Ammon's horn (tissue), 1 donor: Measurements from ENCODE around the gene EED.
"Not testable (repeated sequence)": the region's sequence is repeated elsewhere in the genome, so short reads cannot be mapped to it uniquely, and the experiment has no call there.

Experiments used
- DNase-seq: peaks from one replicate; pipeline ENCODE4 v3.0.0-alpha.2; 2016; ENCODE audit warnings: low spot score

The EED gene

DNA sequence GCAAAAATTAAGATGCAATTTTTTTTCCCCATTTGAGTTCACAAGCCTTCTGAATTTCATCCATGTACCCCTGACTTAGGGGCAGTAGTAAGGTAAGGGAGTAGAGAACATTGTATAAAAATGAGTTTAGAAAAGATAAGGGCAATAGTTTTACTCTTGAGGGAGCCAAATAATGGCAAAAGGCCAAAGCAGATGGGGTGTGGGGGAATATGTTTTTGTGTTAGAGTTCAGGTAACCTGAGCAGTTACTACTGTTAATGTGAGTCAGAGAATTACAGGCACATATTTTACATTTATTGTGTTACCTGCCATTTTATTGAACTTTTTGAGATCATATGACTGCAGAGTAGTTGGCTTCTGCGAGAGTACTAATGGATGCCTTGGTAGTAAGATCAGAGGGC lies 3.1 kb downstream of the EED start:
- no peak for DNase-seq

DNA sequence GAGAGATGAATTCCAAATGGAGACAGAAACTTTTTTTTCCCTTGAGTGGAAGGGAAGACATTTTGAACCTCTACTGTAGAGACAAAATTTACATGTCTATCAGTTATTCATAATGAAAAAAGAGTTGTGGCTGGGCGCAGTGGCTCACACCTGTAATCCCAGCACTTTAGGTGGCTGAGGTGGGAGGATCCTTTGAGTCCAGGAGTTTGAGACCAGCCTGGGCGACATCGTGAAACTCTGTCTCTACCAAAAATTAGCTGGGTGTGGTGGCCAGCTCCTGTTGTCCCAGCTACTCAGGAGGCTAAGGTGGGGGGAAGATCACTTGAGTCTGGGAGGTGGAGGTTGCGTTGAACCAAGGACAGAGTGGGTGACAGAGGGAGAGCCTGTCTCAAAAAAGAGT lies 4.1 kb downstream of the EED start:
- DNase-seq = no peak

DNA sequence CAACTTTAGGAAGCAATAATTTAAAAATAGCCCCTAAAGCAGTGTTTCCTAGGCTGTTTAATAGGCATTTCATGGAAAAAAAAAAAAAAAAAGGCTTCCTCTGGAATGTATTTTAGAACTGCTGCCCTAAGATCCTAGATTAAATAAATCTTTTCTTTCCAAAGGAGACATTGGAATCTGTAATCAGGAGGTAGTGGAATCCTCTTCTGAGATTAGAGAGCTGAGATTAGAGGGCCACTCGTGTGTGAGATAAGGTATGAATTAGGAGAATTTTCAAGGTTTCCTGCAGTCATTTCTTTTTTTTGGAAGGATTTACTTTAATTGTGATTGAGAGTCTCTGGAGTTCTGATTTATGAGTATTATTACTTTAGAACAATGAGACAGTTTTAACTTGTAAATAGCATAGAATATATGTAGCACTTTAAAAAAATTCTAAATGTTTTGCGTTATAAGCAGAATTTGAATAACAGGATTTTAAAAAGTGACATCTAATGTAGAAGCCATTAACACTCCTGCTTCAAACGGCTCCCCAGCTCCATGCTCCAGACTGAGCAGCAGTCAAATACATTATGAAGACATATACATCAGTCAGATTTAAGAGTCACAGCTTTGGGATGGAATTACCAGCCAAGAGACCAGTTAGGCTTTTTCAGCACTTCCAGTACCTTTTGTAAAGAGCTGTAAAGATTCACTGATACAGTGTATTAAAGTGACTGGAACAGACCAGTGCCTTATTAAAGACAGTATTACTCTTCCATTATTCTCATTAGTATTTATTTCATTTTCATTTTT lies 5.0 kb downstream of the EED start:
- no peak for DNase-seq

DNA sequence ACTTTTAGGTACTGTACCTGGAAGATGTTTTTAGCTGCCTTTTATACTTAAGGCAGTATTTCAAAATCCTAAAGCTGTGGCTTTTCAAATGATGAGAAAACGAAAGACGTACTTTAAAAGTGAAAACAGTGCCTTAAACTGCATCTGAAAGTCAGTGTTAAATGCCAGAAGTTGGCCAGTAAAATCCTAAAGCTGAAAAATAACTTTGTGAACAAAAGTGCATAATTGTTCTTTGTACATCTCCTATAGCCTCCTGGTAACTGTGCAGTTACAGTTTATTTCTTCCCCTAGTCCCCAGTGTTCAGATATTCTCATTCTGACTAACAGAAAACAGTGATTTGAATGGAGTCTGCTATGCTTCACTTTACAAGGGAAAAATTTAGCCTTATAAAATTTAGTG lies 6.8 kb downstream of the EED start:
- no peak for DNase-seq

DNA sequence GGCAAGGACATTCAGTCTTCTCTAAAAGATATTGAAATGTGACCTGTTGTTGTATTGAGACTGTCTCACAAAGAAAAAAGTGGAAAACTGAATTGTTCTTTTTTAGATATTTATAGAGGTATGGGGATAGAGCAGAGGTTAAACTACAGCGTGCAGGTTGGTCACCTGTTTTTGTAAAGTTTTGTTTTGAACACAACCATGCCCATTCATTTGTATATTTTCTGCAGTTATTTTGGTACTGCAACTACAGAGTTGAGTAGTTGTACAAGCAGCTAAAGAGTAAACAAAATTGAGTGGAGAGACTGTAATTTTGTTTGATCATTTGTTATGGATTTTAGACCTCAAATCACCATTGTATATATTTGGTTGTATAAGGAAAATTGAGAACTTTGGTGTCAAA lies 11.3 kb downstream of the EED start:
- DNase-seq = no peak

DNA sequence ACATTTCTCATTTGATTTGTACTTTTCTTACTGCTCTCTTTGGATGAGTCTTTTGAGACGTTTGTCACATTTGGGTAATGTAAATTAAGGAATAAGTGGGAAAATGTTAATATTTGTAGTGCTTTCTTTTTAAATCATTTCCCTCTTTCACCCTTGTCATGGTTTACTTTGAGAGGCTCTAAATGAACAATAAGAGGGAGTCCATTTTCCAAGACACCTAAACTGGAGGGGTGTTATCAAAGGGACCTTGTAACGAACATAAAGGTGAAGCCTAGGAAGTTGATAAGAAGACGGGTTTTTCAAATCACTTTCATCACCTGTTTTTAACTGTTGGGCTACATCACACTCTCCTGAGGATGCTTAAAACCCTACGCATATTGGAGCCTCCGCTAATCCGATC lies 12.1 kb downstream of the EED start:
- no peak for DNase-seq

DNA sequence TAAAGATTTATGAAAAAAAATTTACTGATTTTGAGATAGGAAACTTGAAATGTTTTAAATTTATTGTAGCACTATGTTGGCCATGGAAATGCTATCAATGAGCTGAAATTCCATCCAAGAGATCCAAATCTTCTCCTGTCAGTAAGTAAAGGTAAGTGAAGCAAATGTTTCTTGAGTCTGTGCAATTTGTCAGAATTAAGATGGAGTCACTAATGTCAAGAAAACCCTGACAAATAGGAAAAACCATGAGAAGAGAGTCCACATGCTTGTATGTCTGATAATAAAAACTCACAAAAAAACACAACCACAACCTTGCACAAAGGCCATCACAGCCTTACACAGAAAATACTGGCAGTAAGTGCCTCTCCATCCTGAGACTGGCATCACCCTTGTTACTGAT lies 12.9 kb downstream of the EED start:
- DNase-seq = no peak

DNA sequence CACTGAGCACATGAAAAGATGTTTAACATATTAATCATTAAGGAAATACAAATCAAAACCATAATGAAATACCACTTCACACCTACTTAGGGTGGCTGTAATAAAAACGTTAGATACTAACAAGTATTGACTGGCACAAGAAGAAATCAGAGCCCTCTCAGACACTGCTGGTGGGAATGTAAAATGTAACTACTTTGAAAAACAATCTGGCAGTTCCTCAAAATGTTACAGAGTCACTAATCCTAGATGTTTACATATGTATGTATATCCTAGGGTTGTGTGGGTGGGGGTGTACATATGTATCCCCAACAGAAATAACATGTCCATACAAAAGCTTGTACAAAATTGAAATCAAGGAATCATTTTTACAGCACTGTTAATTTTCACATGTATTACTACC lies 15.2 kb downstream of the EED start:
- DNase-seq = no peak

DNA sequence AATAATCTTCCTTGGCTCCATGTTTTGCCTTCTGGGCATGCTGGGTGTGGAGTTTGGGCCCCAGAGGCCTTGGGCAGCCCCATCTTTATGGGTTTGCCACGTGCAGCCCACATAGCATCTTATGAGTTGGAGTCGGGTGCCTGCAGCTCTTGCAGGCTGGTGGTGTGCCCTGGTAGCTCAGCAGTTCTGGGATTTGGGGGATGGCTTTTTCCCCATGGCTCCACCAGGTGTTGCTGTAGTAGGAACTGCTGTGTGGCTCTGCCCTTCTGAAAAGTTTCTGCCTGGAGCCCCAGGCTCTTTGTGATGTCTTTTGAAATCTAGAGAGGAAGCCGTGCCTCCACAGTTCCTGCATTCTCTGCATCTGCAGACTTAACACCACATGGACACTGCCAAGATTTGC lies 16.8 kb downstream of the EED start:
- no peak for DNase-seq

DNA sequence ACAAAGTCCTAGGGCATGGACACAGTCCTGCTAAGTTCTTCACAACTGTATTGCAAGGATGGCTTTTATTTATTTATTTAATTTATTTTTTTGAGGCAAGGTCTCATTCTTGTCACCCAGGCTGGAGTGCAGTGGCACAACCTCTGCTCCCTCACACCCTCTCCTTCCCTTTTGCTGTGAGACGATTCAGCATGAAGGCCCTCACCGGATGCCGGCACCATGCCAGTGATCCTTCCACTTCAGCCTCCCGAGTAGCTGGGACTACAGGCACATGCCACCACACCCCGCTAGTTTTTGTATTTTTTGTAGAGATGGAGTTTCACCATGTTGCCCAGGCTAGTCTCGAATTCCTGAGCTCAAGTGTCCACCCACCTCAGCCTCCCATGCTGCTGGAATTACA lies 17.8 kb downstream of the EED start:
- no peak for DNase-seq

DNA sequence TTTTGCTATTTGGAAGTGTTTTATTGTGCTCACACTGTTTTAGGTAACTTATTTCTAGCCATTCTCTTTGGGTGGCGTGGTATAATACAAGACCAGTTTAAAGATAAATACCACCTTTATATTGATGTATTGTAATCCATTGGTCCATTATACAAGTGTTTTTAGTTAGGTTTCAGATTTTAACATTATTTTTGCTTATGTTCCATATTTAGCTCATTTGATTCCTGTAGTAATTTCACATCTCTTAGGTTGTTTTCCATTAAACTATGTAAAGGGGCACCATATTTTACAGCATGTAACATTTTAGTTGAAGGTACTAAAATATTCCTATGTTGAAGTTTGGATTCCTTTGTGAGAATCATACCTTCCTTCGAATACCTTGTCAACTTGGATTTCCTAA lies 20.1 kb downstream of the EED start:
- no peak for DNase-seq

DNA sequence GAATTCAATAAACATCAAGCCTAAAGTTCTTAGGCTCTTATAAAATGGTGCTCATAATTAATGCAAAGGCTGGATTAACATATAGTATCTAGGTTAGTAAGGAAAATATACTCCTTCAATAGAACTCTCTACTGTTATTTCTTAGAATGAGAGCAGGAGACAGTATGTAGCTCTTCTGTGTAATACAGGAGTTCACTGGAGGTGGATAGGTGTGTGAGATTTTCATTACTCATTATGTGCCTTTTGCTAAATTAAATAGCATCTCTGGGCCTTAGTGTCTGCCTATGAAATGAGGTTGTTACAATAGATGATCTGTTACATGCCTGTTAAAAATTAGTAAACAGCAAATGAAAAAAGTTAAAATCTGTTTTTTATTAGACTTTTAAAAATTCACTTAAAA lies 20.6 kb downstream of the EED start:
- no peak for DNase-seq

DNA sequence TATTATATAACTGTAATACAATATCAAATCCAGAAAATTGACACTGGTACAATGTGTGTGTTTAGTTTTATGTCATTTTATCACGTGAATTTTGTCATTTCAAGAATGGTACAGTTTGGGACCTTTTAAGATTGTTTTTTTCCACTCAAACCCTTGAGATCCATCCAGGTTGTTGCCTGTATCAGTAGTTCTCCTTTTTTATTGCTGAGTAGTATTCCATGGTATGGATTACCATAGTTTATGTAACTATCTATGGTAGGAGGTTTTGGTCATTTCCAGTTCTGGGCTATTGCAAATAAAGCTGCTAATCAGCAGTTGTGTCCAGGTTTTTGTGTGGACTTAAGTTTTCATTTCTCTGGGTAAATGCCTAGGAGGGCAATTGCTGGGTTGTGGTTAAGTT lies 25.1 kb downstream of the EED start:
- DNase-seq = no peak

DNA sequence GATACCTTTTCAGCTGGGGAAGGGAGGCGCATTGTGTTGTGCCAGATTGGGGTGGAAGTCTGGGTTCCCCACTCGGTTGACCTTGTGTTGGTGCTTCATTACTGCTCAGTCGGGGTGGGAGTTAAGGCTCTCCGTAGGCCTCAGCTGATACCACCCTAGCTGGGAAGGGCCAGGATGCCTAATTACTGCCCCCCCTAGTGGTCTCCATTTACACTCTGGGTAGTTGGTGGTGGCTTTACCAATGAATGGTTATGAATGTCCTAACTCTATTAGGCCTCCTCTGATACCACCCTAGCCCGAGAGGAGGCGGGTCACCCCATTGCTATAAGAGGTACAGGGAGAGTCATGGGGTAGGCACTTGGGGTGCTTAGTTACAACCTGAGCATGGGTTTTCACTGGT lies 29.9 kb downstream of the EED start:
- no peak for DNase-seq

DNA sequence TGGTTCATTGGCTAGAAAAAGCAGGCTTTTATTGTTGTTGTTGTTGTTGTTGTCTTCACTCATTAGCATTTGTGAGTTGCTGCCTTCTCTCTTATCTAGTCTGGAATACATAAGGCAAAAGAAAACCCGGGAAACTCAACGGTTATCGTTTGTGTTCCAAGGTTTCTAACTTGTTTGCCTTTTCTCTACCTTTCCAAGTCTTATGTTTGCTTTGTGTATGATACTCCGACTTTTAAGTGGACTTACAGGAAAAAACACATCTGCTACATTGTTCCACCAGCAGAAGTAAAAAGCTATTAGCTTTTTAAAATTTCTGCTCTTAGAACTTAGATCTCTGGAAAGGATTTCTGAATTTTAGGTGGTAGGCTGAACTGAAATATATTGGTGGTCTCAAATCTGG lies 30.4 kb downstream of the EED start:
- DNase-seq = no peak

DNA sequence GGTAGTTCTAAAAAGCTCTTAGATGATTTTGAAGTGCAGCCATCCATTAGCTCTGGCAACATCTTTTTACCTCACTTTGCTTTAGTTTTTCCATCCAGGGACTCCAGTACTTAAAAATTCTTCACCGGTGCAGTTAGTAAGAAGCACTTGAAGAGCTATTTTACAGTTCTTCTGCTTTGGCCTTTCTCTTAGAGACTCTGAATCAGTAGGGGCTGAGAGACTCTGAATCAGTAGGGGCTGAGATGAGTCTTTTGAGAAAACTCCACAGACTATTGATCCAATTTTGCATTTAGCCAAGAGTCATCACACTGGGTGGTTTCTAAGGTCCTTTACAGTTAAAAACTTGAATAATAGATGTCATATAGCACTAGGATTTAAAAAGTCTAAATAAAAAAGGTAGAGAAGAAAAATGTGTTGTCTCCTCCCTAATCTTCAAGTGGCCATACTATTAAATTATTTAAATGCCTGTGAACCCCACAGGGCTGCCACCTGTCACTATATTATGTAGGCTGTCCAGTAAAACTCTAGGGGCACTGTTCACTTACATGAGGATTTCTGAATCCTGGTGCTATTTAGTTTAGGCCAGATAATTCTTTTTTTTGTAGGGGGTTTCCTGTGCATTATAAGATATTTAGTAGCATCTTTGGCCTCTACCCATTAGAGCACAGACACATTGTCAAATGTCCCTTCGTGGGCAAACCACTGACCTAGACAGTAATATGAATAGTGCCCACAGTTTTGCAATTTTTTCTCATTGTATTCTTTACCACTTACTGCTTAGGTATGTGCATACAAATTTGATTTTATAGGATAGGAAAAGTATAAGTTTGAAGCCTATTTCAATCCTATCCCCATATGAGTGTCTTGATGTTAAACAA lies 31.2 kb downstream of the EED start:
- no peak for DNase-seq

DNA sequence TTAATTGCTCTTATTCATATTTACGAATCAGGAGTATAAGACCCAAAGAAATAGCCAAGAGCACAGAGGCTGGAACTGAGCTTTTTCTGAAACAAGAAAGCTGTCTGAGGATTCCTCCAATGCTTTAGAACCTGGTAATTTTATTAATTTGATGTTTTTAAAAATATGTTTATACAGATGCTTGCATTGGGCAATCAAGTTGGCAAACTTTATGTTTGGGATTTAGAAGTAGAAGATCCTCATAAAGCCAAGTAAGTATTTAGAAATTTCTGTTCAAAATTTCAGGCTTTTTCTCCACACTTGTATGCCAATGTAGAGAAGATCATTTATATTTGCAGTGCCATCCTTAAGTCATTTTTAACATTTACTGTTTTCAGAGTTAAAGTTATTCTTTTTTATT lies 33.2 kb downstream of the EED start:
- DNase-seq = no peak

DNA sequence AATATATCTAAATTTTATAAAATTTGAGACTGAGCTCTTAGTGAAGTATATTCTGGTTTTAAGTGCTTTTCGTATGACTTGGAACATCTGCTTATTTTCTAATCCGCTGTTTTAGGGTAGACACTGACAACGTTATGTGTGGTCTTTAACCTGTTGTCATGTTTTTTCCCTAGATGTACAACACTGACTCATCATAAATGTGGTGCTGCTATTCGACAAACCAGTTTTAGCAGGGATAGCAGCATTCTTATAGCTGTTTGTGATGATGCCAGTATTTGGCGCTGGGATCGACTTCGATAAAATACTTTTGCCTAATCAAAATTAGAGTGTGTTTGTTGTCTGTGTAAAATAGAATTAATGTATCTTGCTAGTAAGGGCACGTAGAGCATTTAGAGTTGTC lies 33.7 kb downstream of the EED start:
- no peak for DNase-seq

DNA sequence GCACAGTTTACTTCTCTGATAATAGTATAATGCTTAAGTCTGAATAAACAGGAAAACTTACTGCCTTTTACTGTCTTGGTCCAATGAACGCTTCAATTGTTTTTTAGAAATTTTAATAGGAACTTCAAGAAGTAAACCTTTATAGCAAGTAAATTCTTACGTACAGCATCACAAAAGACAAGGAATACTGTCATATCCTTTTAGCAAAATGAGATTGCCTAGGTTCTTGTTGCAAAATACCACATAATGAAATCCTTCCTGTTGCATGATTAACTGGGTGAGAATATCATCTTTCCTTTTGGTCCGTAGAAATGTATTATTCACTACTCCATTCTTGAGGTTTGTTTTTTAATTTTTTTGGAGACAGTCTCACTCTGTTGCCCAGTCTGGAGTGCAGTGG lies 35.2 kb downstream of the EED start:
- no peak for DNase-seq

DNA sequence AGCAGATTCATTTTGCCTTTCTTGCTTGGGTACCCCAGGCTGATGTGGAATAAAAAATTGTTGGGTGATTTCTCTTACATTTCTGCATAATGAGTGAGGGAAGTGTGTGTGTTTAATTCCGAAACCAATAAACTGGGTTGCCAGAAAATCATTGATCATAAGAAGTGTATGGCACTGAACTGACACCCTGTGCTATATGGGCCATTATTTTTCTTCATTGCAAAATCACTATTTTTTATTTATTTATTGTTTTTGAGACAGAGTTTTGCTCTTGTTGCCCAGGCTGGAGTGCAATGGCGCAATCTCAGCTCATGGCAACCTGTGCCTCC lies 42.9 kb downstream of the EED start:
- DNase-seq = no peak

DNA sequence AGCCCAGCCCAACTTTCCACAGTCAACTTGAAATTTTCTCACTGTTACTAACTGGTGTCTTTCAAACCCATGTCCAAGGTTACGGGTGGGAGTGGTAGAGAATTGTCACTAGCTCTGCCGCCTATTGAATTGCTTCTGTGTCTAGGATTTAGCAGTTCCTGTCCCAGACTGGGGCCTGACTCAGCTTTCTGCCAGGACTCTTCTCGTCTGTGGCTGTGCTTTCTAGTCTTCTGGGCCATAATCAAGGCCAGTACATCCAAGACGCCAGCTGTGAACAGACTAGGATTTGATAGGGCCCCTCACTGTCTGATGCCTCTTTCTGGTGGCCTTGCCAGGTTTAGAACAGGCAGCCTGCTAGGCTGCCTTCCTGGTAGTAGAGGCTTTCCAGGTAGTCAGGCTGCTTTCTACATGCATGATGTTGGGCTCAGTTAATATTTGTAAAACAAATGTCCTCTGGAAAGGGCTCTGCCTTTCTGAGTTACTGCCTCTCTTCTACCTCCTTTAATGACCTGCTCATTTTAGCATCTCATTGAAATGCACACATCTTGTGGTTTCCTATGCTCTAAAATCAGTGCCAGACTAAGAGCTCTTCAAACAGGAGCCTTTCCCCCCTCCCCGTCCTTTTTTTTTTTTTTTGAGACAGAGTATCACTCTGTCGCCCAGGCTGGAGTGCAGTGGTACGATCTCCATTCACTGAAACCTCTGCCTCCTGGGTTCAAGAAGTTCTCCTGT lies 44.4 kb downstream of the EED start:
- peak; percentile 21 for DNase-seq

DNA sequence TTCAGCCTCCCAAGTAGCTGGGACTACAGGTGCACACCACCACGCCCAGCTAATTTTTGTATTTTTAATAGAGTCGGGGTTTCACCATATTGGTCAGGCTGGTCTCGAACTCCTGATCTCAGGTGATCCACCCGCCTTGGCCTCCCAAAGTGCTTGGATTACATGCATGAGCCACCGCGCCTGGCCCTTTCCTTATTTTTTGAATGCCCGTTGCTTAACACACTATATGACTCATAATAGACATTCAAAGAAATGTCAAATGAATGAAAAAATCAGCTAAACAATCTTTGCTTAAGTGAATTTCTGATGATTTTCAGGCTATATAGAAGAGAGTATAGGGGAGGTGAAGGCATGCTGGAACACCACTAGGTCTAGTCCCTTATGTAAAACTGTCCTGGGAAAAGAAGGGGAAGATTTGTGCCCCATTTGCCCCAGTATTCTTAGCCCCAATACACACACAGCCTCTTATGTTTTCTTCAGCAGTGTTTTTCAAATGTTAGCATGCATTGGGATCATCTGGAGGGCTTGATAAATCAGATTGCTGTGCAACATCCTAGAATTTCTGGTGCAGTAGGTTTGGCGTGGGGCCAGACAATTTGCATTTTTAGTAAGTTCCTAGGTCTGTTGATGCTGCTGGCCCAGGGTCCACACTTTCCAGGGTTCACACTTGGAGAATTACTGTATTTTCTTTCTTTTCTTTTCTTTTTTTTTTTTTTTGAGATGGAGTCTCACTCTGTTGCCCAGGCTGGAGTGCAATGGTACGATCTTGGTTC lies 45.1 kb downstream of the EED start:
- not testable (repeated sequence) for DNase-seq
